CMK (cell line): Measurements from ENCODE around the gene POPDC2.
"Not testable (repeated sequence)": the region's sequence is repeated elsewhere in the genome, so short reads cannot be mapped to it uniquely, and the experiment has no call there.

Source experiments
- DNase-seq: peaks from one replicate; pipeline ENCODE4 v3.0.0-alpha.2; 2010; ENCODE audit warnings: low read depth

The POPDC2 gene

DNA sequence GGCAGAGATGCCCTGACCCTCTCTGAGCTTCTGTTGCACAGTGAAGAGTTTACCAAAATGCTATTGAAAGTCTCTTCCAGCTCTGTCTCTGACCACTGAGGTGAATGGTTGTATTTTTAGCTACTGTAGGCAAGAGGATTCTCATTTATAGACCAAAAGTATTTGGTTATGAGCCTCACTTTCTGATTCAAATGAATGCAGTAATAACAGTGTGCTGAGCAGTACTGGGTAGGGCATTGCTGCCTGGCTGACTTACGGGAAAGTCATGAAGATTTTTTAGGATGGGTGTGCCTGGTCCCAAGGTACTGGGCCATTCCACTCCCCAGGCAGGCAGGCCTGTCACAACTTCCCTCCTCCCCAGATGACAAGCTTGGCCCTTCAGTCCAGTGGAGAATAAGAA is 47.2 kb downstream of the POPDC2 start:
- DNase-seq, result no peak

DNA sequence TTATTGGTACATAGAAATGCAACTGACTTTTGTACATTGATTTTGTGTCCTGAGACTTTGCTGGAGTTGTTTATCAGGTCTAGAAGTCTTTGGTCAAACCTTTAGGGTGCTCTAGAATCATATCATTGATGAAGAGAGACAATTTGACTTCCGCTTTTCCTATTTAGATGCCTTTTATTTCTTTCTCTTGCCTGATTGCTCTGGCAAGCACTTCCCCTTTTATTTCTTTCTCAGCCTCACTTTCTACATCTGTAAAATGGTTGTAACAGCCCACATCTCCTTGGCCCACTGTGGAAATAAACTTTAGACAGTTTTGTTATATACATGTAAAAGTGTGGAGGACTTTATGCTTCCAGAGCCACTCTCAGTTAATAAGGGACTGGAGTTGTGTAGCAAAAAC is 48.7 kb downstream of the POPDC2 start:
- DNase-seq, result no peak

DNA sequence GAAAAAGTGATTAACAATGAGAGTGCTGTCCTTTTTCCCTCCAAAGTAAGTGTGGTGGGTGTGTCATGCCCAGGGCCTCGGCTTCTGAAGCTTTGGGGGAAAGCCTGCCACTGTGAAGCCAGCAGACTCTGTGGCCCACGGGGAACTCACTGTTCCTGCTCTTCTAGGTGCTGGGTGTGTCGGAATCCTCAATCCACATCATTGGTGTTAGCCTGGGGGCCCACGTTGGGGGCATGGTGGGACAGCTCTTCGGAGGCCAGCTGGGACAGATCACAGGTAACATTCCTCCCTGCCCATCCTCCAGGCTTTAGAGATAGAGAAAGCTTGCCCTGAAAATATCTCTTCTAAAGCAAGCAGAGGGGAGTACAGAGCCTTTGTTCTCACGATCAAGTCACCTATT is 51.1 kb downstream of the POPDC2 start:
- DNase-seq, result no peak

DNA sequence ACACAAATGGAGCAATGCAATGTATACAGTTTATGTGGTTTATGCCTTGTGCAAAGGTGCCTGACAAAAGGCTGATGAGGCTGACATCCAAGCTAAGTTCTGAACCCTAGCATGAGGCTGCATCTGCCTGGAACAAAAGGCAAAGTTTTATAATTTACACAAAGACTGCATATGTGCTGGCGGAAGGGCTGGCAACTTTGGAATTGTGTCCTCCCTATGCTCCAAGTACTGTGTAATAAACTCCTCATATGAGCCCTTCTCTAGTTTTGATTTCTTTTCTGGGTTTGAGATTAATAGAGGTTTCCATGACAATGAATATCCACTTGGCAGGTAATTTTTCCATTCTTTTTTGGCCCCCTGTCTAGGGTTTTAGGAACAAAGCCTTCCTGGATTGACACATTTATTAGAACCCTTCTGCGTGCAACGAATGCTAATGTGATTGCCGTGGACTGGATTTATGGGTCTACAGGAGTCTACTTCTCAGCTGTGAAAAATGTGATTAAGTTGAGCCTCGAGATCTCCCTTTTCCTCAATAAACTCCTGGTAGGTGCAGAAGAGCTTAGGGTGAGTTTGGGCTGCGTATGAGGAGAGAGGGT is 51.9 kb downstream of the POPDC2 start:
- no peak for DNase-seq

DNA sequence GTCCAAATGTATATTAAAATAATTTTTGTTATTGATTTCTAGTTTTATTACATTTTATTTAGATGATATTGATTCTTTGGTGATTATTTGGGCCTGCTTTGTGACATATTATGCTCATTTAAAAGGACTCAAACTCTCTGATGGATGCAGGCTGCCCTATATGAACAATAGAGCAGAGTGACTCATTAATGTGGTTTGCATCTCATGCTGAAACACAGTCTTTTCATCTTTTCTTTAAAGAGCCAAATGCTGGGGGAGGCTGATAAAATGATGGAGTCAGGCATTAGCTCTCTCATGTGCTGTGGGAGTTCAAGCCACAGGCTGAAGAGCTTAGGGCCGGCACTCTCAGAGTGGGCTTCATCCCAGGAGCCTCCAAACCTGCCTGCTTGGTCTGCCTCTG is 55.5 kb downstream of the POPDC2 start:
- no peak for DNase-seq

DNA sequence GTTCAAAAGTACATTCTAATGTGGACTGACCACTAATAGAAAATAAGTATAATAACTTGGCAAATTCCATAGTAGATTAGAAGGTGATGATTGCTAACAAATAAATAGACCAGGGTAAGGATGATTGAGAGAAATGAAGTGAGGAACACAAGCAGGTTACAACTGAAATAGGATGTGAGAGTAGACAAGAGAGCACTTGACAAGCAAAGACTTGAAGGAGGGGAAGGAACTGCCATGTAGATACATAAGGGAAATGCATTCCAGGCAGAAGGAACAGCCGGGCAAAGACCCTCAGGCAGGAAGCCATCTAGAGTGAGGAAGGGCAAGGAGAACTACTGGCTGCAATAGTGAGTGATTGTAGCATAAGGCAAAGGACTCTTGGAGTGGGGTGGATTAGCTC is 57.7 kb downstream of the POPDC2 start:
- DNase-seq, result no peak

DNA sequence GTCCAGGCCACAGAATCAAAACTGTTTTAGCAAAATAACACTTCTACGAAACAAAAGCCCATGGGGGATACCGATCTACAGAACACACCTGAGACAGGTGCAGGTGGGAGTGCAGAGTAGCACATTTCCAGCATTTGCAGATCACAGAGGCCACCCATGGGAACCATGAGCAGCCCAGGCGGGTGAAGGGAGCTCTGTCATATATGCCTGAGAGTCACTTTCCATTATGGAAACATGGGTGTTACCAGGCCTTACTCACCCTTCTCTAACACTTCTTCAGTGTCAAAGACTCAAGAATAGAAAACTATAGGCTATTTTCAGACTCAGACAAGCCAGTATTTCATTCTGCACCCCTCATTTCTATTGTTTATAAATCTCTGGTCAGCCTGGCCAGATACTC is 59.2 kb downstream of the POPDC2 start:
- DNase-seq, result no peak

DNA sequence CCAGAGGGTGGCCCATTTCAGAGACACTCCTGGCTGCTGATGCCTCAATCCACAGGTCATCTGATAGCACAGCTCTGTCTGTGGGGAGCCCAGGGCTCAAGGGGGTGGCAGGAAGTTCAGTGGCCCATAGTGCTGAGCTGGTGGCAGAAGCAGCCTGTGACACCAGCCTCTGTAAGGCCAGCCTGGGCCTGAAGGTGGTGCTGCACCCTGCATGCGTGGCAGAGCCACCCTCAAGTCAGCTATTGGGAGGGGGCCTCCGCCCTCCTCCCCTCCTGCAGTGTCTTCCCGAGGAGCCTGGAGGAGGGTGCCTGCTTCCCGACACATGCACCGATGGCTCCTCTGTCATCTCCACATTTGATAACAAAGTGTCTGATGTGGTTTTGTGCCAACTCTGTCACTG is 59.7 kb downstream of the POPDC2 start:
- DNase-seq, result no peak

DNA sequence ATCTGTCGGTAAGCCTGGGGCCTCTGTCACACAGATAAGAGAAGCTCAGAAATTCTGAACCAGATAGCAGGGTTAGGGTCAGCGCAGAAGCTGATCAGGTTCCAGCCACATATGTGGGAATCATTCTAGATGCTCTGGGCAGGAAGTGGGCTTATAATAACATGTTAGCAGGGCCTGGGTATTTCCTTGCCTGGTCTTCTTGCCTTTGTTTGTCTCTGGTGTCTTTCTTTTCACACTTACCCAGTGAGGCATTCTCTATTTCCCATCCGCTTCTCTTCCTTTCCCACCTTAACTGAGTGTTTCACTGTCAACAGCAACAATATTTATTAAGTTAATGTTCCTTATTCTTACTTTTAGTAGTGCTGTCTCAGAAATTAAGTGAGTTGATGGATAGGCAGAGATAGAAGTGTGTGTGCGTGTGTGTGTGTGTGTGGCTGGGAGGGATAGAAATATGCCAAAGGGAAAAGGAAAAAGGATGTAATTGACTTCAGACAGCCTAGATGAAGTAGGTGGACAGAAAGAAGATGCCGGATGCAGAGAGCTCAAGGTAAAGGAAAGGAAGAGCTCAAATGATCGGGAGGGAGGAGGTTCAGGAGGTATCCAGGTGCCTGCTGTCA is 60.7 kb downstream of the POPDC2 start:
- DNase-seq, result no peak

DNA sequence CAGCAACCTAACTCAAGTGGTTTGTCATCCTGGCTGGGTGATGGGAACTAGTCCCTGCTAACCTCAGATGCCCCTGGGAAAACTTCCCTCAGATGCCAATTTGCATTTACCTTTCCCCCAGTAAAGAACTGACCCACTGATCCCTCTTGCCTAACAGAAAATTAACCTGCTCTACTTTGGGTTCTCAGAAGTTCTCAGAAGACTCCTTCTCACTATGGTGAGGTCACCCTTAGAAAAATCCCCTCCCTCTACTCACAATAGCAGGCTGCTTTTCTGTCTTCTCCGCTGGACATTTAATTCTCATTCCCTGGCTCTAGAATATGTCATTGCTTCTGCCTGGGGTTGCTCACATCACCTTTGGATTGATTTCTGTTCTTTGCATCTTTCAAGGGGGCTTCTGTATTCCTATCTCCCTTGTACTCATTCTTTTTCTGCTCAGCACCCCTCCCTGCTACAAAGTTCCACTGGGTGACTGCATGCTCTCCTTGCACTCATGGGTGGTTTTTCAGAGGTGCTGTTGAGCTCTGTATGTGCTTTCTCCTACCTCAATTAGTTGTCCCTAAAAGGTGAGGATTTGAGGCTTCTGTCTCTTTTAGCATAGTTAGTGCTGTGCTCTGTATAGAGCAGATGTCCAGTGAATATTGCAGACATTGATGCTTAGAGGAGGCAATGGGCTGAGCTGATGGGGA is 61.8 kb downstream of the POPDC2 start:
- no peak for DNase-seq

DNA sequence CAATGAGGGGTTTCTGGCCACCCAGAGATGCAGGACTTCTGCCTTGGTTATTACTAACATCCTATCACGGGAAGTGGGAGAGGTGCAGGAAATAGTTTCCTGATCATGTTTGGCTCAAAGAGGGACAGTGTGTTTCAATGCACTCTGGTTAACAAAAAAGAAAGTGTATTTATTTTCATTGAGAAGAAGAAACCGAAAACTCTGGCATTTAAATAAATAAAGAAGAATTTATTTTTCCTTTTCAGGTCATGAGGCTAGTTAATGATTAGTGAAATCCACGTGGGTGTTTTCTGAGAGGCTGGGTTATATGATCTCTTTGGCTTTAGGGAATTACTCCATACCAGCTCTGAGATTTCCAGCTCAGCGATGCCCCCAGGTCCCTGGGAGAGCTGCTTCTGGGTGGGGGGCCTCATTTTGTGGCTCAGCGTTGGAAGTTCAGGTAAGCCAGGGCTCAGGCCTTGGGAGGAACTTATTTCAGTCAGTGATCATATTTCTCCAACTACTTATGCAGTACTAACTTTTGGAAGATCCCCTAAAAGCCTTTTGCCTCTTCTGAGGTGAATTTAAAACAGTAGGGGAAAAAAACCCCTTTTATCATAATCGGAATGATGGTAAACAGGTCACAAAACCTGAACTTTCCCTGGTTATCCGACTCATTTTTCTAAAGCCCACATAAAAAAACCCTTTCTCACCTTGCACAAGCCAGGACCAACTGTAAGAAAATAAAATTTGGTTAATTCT is 62.7 kb downstream of the POPDC2 start, which contains the start of gene PLA1A:
TSS of gene PLA1A (plus strand) at position 338 of the 741 bp plus-strand sequence. CDS start at position 367, 29 bp downstream.
- DNase-seq, result no peak

DNA sequence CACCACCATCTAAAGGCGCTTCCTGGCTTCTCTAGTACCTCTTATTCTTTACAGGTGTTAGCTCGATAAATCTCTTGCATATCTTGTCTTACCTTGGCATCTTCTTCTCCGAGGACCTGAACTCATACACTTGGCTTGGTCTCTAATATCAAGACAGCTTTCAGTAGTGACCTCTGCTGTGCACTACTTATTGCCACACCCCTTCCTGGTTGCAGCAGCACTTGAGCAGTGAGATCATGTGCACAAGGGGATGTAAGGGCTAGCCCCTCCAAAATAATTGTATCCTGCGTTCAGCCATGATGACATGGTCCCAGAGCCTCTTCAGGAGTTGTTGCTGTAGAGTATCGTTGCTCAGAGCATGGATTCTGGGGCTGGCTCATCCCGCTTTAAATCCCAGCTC is 64.0 kb downstream of the POPDC2 start:
- DNase-seq, result no peak

DNA sequence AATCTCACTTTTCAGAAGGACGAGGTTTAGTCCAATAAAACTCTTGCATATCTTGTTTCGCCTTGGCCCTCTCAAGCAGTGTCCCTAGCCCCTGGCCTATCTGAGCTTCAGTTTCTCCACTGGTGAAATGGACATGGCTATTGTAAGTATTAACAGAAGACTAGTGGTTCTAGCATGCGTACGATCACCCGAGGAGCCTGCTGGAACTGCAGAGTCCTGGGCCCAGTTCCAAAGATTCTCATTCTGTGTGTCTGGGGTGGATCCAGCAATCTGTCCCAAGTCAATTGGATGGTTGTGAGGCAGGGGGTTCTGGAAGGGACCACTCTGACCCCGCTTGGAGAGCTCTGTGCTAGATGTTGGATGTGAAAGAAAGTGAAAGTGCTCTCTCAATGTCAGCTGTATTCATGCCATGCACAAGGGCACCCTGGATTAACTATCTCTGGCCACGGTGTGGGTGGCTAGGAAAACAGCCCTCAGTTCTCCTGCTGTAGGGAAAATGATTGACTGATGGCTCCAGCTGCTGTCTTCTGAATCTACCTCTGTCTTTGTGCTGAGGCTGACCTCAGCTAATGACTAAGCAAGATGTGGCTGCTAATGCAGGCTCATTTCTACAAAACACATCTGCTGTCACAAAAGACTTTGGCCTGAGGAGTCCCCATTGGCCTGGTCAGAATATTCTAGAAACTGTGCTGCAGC is 64.6 kb downstream of the POPDC2 start:
- no peak for DNase-seq

DNA sequence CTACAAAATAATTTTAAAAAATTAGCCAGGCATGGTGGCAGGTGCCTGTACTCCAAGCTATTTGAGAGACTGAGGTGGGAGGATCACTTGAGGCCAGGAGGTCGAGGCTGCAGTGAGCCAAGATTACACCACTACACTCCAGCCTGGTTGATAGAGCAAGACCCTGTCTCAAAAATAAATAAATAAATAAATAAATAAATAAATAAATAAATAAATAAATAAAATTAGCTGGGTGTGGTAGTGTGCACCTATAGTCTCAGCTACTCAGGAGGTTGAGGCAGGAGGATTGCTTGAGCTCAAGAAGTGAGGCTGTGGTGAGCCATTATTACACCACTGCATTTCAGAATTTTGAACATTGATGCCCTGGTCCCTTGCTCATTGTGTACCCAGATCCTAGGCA is 65.5 kb downstream of the POPDC2 start:
- DNase-seq, result not testable (repeated sequence)

DNA sequence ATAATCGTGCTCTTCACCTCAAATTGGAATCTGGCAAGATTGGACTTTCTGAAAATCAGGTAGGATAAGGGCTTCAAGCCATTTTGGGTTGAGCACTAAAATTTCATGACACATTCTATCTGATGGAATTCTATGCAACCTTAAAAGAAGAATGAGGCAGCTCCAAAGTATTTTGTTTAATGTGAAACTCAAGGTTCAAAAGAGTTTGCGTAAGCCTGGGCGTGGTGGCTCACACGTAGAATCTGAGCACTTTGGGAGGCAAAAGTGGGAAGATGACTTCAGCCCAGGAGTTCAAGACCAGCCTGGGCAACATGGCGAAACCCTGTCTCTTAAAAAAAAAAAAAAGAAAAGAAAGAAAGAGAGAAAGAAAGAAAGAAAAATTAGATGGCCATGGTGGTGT is 66.3 kb downstream of the POPDC2 start:
- no peak for DNase-seq

DNA sequence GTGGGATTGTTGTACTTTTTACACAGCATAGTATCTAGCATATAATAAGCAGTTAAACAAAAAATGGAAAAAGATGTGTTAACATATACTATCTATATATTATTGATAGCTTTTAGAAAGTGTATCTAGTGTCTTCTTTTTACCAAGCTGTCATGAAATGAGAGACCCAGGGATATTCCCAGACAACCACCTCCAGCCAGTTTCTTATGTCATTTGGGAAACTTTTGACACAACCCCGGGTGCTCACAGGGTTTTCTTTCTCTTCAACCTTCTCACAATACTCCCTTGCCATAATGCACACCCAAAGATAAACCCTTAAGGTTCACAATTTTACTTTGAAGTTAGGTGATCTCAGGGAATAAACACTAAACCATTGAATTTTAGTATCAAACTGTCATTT is 67.5 kb downstream of the POPDC2 start:
- no peak for DNase-seq
